Stimulated activated CD4-positive, alpha-beta T cell treated with anti-CD3 and anti-CD28 coated beads, Interleukin-1b, Interleukin-23, amount 100 ng/mL, for 48 hours (primary cell): Measurements from ENCODE around the gene TSKS.
A peak's percentile ranks its signal among the peaks of the same experiment; 100 is the strongest.
"Not testable (repeated sequence)": the region's sequence is repeated elsewhere in the genome, so short reads cannot be mapped to it uniquely, and the experiment has no call there.

Source experiments
- DNase-seq: peaks from one replicate; pipeline ENCODE4 v3.0.0-alpha.2; 2020

Gene TSKS

GRCh38 chr19:49766007-49766929, 3.2 kb upstream of the TSKS start:
- DNase-seq = peak; percentile 100

- DNase-seq = no peak
Measured at GRCh38 chr19:49764341-49764740, 1.2 kb upstream of the TSKS start.

GRCh38 chr19:49761625-49762311, 1.3 kb downstream of the TSKS start:
- no peak for DNase-seq

GRCh38 chr19:49761249-49761624, 1.9 kb downstream of the TSKS start:
- no peak for DNase-seq

GRCh38 chr19:49758292-49758691, 4.8 kb downstream of the TSKS start:
- no peak for DNase-seq

- no peak for DNase-seq
Measured at GRCh38 chr19:49755956-49756355, 7.2 kb downstream of the TSKS start.

GRCh38 chr19:49752701-49753100, 10.4 kb downstream of the TSKS start:
- no peak for DNase-seq

GRCh38 chr19:49749771-49750170, 13.3 kb downstream of the TSKS start:
- DNase-seq = no peak

GRCh38 chr19:49749055-49749716, 13.9 kb downstream of the TSKS start:
- no peak for DNase-seq

- peak; percentile 82 for DNase-seq
Measured at GRCh38 chr19:49746206-49746958, 16.7 kb downstream of the TSKS start.

- no peak for DNase-seq
Measured at GRCh38 chr19:49744946-49745381, 18.1 kb downstream of the TSKS start.

GRCh38 chr19:49741210-49741844, 21.8 kb downstream of the TSKS start:
- DNase-seq = no peak

- DNase-seq = no peak
Measured at GRCh38 chr19:49739933-49740332, 23.2 kb downstream of the TSKS start.

GRCh38 chr19:49739098-49739497, 24.0 kb downstream of the TSKS start:
- no peak for DNase-seq

GRCh38 chr19:49738268-49738667, 24.8 kb downstream of the TSKS start:
- no peak for DNase-seq

GRCh38 chr19:49730166-49730565, 32.9 kb downstream of the TSKS start:
- DNase-seq = no peak

GRCh38 chr19:49727217-49728030, 35.7 kb downstream of the TSKS start:
- DNase-seq = no peak

- not testable (repeated sequence) for DNase-seq
Measured at GRCh38 chr19:49719420-49719819, 43.7 kb downstream of the TSKS start.

GRCh38 chr19:49718991-49719390, 44.1 kb downstream of the TSKS start:
- no peak for DNase-seq

- DNase-seq = no peak
Measured at GRCh38 chr19:49718511-49718910, 44.6 kb downstream of the TSKS start.

- DNase-seq = no peak
Measured at GRCh38 chr19:49716154-49716553, 47.0 kb downstream of the TSKS start.
